ENCODE measurements around the gene IGFBP2. TPM values are rescaled to one million over a fixed set of nuclear protein-coding genes. Genes with fewer than 3 reads are reported as not detected.

The IGFBP2 gene
- polyA plus RNA-seq, 3 donors from 2014 or later, result 0.66 to 0.70 TPM; not detected in 1

DNA sequence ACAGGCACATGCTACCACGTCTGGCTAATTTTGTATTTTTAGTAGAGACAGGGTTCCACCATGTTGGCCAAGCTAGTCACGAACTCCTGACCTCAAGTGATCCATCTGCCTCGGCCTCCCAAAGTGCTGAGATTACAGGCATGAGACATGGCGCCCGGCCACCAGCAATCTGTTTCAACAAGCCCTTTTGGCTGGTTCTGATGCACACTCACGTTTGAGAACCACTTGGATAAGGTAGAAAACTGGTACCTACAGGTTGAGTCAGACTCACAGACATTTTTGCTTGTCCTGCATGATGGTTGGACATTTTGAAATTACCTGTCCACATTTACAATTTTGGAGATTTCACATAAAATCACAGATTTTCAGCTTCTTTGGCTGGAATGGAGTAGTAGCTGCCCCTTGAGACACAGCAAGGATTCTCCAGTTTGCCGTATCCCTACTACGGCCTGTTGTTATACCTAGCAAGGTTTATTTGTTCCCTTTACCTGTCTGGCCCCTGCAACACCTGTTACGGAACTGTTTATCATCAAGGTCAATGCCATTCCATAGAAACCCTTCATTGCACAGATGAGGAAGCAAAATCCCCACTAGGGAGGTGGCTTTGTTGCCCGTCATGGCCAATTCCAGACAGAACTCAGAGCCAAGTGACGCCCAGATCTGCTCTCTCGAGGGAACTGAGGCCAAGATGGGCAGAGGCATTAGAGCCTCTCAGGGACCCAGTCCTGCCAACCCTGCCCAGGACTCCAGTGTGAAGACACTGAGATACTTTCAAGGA is 31.4 kb upstream of the IGFBP2 start:
- H3K9me3 Mint-ChIP-seq, result peaks cover 0 to 2% (median 0%) of the 10 kb centered on the region in 6 donors
- H3K4me3 Mint-ChIP-seq, result no peak overlapping the region
- H3K27me3 Mint-ChIP-seq (ENCODE audit: low read depth in 3 of 3), result peaks cover 0 to 7% (median 1%) of the 10 kb centered on the region in 3 donors
- H3K4me1 Mint-ChIP-seq, result peaks cover 5 to 7% of the 10 kb centered on the region in 2 donors
- H3K36me3 Mint-ChIP-seq, result no peaks in the 10 kb centered on the region
- no peak for DNase-seq
- H3K27ac Mint-ChIP-seq, result no peak overlapping the region

DNA sequence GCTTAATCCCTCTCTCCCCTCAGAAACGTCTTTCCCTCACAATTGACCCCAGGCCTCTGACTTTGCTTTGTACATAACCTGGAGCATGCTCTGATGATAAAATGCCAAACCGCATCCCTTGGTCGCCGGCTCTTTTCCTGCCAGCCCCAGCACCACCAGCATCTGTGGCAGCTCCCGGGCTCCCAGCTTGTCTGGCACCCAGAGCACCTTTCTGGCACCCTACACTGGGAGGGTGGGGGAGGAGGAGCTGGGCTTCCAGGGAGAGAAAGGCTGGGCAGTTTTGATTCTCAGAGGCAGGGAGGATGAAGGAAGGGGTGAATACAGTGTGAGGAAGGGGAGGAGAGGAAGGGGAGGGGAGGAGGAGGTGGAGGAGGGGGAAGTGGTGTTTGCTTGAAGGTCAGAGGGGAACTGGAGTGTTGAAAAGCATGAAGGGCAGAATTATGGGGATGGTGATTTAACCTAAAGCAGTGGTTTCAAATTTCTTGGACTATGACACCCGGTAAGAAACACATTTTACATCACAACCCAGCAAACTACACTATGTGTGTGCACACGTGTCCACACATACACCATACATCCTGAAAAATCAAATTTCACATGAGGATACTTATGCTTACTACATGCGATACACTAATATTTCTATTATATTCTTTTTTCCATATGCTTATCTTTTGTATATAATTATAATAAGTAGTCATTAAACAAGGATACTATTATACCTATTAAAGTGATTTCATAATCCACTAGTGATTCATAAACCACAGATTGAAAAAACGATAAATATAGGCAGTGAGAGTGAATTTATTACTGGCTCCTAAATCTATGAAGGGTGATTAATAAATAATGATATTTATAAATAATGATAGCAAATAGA is 30.0 kb upstream of the IGFBP2 start:
- Mint-ChIP-seq H3K27ac (peak overlapping the region in 1 of 6 donors; percentile 54), H3K4me3 (no peak overlapping the region), H3K9me3 (peaks cover 0 to 2% (median 0%) of the 10 kb centered on the region in 6 donors), H3K27me3 (ENCODE audit: low read depth in 3 of 3) (peaks cover 0 to 9% (median 3%) of the 10 kb centered on the region in 3 donors), H3K4me1 (peaks cover 10 to 19% of the 10 kb centered on the region in 2 donors), H3K36me3 (no peaks in the 10 kb centered on the region)
- no peak for DNase-seq

DNA sequence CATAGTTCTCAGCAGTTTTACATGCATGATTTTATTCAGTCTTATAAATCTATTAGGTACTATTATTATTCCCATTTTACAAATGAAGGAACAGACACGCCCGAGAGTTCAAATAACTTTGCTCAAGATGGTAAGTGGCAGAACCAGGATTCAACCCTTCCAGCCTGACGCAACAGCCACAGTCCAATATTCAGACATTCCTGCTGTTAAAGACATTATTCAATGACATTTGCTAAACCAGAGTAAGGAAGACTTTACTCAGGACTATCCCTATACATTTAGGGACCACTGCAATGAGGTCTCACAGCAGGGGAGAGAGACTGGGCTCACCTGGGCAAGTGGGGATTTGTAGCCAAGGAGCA is 29.4 kb upstream of the IGFBP2 start:
- Mint-ChIP-seq H3K9me3 (peaks cover 0 to 2% (median 0%) of the 10 kb centered on the region in 6 donors), H3K4me1 (peaks cover 10 to 19% of the 10 kb centered on the region in 2 donors), H3K27ac (no peak overlapping the region), H3K27me3 (ENCODE audit: low read depth in 3 of 3) (peaks cover 0 to 9% (median 3%) of the 10 kb centered on the region in 3 donors), H3K4me3 (no peak overlapping the region), H3K36me3 (no peaks in the 10 kb centered on the region)
- no peak for DNase-seq

DNA sequence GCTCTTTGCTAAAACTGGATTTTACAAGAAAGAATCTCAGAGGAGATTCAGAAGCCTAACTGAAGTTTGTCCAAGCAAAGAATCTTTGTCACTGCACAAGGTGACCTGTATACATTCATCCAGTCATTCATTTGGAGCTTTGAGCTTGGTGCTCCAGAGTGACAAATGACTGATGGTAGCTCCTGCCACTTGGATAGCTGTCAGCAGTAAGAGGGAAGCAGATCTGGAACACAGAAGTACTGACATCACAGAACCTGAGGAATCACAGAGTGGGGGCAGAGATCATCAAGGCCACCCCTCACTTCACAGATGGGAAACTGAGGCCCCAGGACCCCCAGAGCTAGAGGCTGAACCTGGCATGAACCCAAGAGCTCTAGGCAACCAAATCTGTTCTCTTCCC is 28.8 kb upstream of the IGFBP2 start:
- no peak overlapping the region for H3K27ac Mint-ChIP-seq
- no peak for DNase-seq
- H3K9me3 Mint-ChIP-seq, result peaks cover 0 to 2% (median 0%) of the 10 kb centered on the region in 6 donors
- peaks cover 10 to 19% of the 10 kb centered on the region in 2 donors for H3K4me1 Mint-ChIP-seq
- H3K36me3 Mint-ChIP-seq, result no peaks in the 10 kb centered on the region
- peaks cover 0 to 9% (median 3%) of the 10 kb centered on the region in 3 donors for H3K27me3 Mint-ChIP-seq (ENCODE audit: low read depth in 3 of 3)
- H3K4me3 Mint-ChIP-seq, result no peak overlapping the region

DNA sequence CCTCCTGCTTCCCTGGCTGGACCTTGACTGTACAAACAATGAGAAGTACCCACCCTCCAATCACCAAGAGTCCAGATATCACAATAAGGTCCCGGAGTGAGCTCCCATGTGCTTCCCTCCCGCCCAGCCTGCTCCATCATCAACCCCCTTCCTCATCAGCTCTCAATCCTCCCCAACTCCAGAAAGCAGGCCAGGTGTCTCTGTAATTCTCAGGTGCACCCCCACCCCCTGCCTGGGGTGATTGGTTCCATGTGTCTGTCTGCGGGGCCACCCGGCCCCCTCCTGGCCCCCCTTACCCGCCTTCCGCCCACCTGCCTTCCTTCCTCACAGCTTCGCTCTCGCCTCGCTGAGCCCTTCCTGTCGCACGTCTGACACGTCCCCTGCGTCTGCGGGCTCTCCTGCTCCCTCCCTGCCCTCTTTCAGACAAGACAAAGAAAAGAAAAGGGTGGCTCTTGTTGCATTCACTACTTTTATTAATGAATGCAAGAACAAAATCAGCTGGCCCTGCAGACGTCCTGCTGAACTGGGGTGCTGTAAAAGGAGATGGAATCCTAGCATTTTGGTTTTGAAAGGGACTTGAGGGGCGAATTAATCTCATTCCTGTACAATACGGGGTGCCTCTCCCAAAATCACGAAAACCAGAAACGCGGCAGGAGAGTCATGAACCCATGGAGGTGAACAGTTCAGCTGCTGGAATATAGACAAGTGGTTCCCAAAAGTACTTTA is 26.5 kb upstream of the IGFBP2 start:
- H3K9me3 Mint-ChIP-seq, result no peaks in the 10 kb centered on the region
- DNase-seq, result peak; percentile 38 to 55 (median 48)
- peak overlapping the region; percentile 46 to 73 (median 52) for H3K4me3 Mint-ChIP-seq
- H3K4me1 Mint-ChIP-seq, result peaks cover 10 to 19% of the 10 kb centered on the region in 2 donors
- peak overlapping the region in 4 of 6 donors; percentile 4 to 74 (median 68) for H3K27ac Mint-ChIP-seq
- peaks cover 0 to 2% (median 0%) of the 10 kb centered on the region in 3 donors for H3K36me3 Mint-ChIP-seq
- H3K27me3 Mint-ChIP-seq (ENCODE audit: low read depth in 3 of 3), result peaks cover 1 to 8% (median 7%) of the 10 kb centered on the region in 3 donors

DNA sequence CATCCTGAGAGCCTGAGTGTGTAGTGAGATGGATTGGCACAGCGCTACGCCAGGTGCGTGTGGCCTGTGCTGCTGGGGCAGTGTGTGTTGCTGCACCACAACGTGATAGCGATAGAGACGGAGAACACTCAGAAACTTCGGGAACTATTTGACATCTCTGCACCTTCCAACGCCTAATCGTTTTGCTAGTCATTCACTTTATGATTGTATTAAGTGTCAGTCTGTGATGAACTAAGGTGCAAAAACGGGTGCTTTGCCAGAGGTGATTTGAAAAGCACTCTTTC is 26.0 kb upstream of the IGFBP2 start:
- no peak for DNase-seq
- Mint-ChIP-seq H3K27ac (peak overlapping the region in 1 of 6 donors; percentile 74), H3K4me1 (peaks cover 10 to 19% of the 10 kb centered on the region in 2 donors), H3K9me3 (no peaks in the 10 kb centered on the region), H3K36me3 (peaks cover 0 to 3% (median 0%) of the 10 kb centered on the region in 3 donors), H3K27me3 (ENCODE audit: low read depth in 3 of 3) (peaks cover 1 to 8% (median 7%) of the 10 kb centered on the region in 3 donors), H3K4me3 (peak overlapping the region in 1 of 5 donors; percentile 73)

DNA sequence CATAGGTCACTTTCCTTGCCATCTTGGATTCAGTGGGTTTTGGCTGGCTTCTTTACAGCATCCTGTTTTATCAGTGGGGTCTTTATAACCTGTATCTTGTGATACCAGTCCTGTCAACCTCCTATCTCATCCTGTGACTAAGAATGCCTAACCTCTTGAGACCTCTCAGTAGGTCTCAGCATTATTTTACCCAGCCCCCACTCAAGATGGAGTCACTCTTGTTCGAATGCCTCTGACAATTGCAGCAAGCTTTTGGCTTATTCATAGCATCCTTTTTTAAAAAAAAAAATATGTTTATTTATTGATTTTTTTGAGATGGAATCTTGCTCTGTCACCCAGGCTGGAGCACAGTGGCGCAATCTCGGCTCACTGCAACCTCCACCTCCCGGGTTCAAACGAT is 24.7 kb upstream of the IGFBP2 start:
- H3K9me3 Mint-ChIP-seq, result no peaks in the 10 kb centered on the region
- peaks cover 0 to 3% (median 0%) of the 10 kb centered on the region in 3 donors for H3K36me3 Mint-ChIP-seq
- H3K4me1 Mint-ChIP-seq, result peaks cover 10 to 19% of the 10 kb centered on the region in 2 donors
- peaks cover 5 to 14% (median 10%) of the 10 kb centered on the region in 3 donors for H3K27me3 Mint-ChIP-seq (ENCODE audit: low read depth in 3 of 3)
- H3K4me3 Mint-ChIP-seq, result no peak overlapping the region
- H3K27ac Mint-ChIP-seq, result peak overlapping the region in 1 of 6 donors; percentile 28
- no peak for DNase-seq

DNA sequence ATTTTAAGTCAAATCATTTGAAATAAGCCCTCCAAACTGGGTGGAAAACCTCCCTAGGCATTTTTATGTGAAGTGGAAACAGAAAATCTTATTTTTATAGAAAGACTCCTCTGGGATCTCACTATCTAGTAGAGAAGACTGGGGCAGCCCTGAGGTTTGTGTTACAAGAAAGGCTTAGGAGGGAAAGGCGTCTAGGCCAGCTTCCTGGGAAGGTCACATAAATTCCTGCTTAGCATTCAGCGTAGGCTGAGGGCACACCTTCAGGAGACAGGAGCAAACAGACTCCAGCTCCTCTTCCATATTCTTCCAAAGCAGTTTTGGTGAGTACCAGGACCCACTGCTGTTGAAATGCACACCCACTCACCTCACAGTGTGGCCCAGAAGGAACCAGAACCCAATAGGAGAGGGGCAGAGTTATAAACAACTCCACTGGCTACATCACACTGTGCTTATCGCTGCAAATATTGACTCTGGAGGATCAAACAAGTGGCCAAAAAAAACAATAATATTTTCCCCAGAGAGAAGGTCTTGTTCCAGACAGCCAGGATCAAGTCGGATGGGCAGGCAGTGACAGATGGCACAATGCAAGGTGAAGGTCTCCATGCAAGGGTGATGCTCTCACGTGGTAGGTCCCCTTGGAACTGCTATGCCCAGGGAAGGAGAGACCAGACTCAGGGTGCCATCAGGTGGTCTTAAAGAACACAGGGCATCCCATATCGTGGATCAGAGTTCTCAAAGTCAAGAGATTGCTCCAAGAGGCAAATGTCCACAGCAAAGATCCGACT is 17.7 kb upstream of the IGFBP2 start:
- peaks cover 8 to 13% (median 12%) of the 10 kb centered on the region in 3 donors for H3K27me3 Mint-ChIP-seq (ENCODE audit: low read depth in 3 of 3)

DNA sequence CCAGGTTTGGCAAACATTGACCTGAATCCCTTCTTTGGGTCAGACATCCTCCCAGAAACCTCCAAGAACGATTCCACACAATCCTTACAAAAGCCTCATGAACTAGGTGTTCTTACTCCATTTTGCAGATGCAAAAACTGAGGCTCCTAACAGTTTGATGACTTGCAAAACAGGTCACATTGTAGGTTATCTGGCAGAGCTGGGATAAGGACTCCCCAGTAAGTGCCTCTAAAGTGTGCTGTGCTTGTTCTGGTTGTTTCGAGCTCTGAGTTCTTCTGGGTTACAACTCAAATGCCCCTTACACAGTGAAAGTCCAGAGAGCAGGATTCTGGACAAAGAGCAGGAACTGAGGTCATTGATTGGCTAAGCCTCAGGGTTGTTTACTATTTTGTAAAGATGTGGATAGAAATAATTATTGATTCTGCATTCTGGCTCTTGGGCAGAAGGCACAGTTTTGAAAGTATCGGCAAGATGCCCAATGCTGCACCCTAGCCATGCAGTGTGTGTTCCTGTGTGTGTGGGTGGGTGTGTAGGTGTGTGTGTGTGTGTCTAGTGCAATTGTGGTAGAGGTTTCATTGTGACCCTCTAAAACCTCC is 17.0 kb upstream of the IGFBP2 start:
- no peak overlapping the region for H3K4me3 Mint-ChIP-seq
- peak overlapping the region in 1 of 6 donors; percentile 42 for H3K27ac Mint-ChIP-seq
- no peaks in the 10 kb centered on the region for H3K9me3 Mint-ChIP-seq
- peaks cover 0 to 7% (median 0%) of the 10 kb centered on the region in 3 donors for H3K36me3 Mint-ChIP-seq
- peaks cover 7 to 14% (median 10%) of the 10 kb centered on the region in 3 donors for H3K27me3 Mint-ChIP-seq (ENCODE audit: low read depth in 3 of 3)
- peaks cover 9 to 15% of the 10 kb centered on the region in 2 donors for H3K4me1 Mint-ChIP-seq
- no peak for DNase-seq

More for the DNA sequence above, 17.7 kb upstream of the IGFBP2 start:
- no peak overlapping the region for H3K4me3 Mint-ChIP-seq
- H3K9me3 Mint-ChIP-seq, result no peaks in the 10 kb centered on the region
- DNase-seq, result no peak
- H3K36me3 Mint-ChIP-seq, result peaks cover 0 to 7% (median 0%) of the 10 kb centered on the region in 3 donors
- no peak overlapping the region for H3K27ac Mint-ChIP-seq
- peaks cover 9 to 15% of the 10 kb centered on the region in 2 donors for H3K4me1 Mint-ChIP-seq

DNA sequence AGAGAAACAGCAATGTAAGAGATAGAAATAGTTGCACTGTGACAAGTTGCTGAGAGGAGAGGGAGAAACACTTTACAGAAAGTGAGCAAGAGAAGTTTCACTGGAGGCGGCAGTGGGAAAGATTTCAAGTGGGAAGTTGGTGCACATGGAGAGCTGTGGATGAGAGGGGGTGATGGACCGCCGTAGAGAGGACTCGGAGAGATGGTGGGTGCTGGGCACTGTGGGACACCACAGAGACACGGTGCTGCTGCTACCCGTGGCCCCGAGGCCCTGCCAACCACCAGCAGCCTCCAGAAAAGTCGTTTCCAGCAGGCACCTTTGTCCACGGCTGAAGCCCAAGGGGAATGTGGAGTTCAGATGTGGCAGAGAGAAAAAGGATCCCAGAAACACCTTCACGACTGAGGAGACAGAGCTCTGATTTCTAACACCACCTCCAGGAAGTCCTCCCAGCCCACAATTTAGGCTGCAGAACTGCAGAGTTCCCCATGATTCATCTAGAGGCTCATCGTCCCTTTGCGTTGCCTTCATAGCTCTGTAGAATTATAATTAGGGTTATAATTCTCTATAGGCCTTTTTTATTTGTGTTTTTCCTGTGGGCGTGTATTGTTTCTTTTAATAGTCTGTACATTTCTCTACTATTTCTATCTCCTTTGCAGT is 15.9 kb upstream of the IGFBP2 start:
- Mint-ChIP-seq H3K27ac (peak overlapping the region in 1 of 6 donors; percentile 42), H3K9me3 (no peaks in the 10 kb centered on the region), H3K27me3 (ENCODE audit: low read depth in 3 of 3) (peaks cover 7 to 11% (median 10%) of the 10 kb centered on the region in 3 donors), H3K36me3 (peaks cover 0 to 4% (median 0%) of the 10 kb centered on the region in 3 donors), H3K4me1 (peaks cover 9 to 15% of the 10 kb centered on the region in 2 donors), H3K4me3 (no peak overlapping the region)
- no peak for DNase-seq

DNA sequence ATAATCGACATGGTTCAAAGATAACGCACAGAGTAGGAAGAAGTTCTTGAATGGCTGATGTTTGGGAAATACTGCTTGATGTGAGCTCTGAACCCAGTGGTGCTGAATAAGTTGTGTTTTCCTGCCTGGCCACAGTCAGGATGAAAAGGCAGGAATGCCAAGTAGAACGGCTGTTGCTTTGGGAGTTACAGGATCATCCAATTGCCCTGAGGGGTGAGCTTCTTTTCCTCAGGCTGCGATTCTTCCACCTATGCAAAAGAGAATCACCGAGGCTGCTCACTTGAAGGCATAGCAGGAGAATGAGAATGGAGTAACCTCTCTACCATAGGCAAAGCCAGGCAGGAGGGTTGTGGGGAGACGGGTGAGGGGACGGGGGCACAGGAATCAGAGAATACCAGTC is 14.4 kb upstream of the IGFBP2 start:
- no peak overlapping the region for H3K4me3 Mint-ChIP-seq
- peaks cover 0 to 4% (median 0%) of the 10 kb centered on the region in 3 donors for H3K36me3 Mint-ChIP-seq
- H3K4me1 Mint-ChIP-seq, result peaks cover 9 to 15% of the 10 kb centered on the region in 2 donors
- no peaks in the 10 kb centered on the region for H3K9me3 Mint-ChIP-seq
- H3K27me3 Mint-ChIP-seq (ENCODE audit: low read depth in 3 of 3), result peaks cover 3 to 8% (median 4%) of the 10 kb centered on the region in 3 donors
- peak overlapping the region in 1 of 6 donors; percentile 60 for H3K27ac Mint-ChIP-seq
- DNase-seq, result no peak
